SW480 (cell line): ENCODE data around the gene DPEP1.
A peak's percentile ranks its signal among the peaks of the same experiment; 100 is the strongest.
"Not testable (repeated sequence)": the region's sequence is repeated elsewhere in the genome, so short reads cannot be mapped to it uniquely, and the experiment has no call there.

Experiments
- DNase-seq: peaks from one replicate; pipeline ENCODE4 v3.0.0-alpha.2; 2016; ENCODE audit warnings: low spot score

The DPEP1 gene

GRCh38 chr16:89619840-89620239 lies 6.4 kb downstream of the DPEP1 start:
- DNase-seq: no peak

GRCh38 chr16:89620406-89620841 lies 7.0 kb downstream of the DPEP1 start:
- no peak for DNase-seq

GRCh38 chr16:89621136-89621697 lies 7.8 kb downstream of the DPEP1 start:
- no peak for DNase-seq

DNA sequence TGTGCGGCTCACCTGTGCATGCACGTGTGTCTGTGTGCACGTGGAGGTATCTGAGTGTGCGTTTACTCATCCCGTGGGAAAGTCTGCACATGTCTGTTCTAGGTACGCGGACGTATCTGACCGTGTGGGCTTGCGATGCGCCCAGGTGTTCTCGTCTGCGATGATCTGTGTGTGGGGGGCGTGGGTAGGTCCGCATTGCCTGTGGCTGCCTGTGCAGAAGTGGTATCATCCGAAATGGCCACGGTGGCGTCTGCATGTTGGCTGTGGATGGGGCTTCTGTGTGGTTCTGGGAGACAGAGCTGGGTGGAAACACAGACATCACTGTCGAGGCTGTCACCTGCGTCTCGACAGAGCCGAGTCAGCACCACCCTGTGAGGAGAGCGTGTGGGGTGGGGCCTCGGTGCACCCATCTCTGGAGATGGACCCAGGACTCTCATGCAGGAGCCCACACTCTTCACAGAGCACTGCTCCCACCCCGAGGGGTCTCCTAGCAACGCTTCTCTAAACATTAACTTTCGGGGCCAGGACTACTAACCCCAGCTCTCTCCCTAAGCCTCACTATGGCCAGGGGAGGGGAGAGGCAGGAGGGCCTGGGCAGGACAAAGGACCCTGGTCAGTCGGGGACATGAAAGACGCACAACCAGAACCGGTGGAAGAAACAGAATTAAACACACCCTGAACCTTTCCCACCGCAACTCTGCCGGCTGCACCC lies 8.4 kb downstream of the DPEP1 start:
- DNase-seq: no peak

DNA sequence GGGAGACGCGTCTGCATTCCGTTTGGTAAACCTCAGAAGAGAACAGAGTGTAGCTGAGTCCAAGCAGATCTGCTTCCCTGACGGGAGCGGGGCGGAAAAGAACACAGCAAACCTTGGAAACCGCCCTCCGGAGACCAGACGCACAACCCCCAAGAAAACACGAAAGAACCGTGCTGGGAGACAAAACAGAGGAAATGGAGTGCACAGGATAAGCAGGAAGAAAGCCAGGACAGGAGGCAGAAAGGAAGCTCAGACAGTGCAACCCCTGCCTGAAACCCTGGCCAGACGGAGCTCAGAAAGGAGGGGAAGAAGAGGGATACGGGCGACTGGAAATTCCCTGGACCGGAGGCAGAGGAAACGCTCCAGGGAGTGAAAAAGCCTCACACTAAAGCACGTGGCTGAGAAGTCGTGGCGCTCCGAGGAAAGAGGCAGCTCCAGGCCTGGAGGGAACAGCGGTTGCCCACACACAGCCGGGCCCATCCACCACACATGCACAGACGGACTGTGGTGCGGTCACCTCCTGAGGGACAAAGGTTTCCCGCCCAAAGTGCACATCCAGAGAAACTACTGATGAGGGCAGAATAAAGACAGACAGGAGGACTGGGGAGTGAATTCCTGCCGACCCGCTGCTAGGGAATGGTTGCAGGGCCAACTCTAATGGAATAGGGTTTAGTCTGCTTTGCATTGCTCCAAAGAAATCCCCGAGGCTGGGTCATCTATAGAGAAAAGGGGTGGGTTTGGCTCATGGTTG lies 10.2 kb downstream of the DPEP1 start:
- no peak for DNase-seq

GRCh38 chr16:89624777-89625761 lies 11.6 kb downstream of the DPEP1 start:
- peak; percentile 86 for DNase-seq

DNA sequence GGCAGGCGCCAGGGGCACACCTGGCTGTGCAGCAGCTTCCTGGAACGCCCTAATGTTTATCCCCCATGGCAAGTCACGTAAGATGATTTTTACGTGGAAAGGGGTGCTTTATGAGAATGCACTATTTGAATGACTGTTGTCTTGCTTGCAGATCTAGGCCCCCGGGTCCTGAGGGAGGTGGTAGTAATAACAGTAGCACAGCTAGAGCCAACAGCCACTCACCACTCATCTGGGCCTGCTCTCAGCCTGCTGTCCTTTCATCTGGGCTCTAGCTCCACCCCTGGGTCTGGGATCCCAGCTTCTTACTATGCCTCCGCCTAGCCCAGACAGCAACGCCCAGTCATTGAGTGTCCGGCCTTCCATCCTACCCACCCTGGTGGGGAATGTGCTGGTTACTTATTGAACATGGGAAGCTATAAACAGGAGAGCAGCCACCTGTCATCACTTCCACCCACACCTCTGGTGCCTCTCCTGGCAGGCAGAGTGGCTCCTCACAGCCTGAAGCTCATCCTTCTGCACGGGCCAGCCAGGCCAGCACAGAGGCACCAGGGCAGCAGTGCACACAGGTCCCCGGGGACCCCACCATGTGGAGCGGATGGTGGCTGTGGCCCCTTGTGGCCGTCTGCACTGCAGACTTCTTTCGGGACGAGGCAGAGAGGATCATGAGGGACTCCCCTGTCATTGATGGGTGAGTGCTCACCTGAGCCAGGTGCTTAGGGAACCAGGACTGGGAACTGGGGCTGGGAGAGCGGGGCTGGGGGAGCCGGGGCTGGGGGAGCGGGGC lies 16.6 kb downstream of the DPEP1 start:
- no peak for DNase-seq

- no peak for DNase-seq
Observed at GRCh38 chr16:89633064-89633631, 19.7 kb downstream of the DPEP1 start.

DNA sequence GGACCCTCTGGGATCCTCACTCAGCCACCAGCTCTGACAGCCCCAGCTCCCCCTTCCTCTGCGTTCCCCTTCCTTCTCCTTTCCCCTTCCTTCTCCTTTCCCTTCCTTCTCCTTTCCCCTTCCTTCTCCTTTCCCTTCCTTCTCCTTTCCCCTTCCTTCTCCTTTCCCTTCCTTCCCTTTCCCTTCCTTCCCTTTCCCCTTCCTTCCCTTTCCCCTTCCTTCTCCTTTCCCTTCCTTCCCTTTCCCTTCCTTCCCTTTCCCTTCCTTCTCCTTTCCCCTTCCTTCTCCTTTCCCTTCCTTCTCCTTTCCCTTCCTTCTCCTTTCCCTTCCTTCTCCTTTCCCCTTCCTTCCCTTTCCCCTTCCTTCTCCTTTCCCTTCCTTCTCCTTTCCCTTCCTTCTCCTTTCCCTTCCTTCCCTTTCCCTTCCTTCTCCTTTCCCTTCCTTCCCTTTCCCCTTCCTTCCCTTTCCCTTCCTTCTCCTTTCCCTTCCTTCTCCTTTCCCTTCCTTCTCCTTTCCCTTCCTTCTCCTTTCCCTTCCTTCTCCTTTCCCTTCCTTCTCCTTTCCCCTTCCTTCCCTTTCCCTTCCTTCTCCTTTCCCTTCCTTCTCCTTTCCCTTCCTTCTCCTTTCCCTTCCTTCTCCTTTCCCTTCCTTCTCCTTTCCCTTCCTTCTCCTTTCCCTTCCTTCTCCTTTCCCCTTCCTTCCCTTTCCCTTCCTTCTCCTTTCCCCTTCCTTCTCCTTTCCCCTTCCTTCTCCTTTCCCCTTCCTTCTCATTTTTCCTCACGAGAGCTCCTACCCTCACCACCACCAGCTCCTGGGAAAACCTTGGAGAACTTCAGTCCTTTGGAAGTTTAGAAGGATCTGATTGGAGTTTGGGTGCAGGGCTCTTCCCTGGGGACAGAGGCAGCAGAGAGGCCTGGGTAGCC lies 21.3 kb downstream of the DPEP1 start:
- not testable (repeated sequence) for DNase-seq

DNA sequence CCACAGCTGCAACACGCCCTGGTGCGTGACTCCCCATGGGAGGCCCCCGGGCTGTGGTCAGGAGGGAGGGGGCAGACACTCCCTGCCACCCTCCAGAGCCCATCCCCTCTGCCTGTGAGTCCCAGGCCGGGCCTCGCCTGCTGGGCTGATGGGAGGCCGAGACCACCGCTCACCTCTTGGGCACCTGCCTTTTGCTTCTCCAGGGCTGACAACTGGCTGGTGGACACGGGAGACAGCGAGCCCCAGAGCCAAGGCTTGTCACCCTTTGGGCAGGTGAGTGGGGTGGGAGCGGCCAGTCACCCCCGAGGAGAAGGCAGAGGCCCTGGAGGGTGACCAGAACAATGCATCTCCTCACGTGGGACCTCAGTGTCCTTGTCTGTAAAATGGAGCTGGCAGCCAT lies 23.2 kb downstream of the DPEP1 start:
- DNase-seq: no peak

DNA sequence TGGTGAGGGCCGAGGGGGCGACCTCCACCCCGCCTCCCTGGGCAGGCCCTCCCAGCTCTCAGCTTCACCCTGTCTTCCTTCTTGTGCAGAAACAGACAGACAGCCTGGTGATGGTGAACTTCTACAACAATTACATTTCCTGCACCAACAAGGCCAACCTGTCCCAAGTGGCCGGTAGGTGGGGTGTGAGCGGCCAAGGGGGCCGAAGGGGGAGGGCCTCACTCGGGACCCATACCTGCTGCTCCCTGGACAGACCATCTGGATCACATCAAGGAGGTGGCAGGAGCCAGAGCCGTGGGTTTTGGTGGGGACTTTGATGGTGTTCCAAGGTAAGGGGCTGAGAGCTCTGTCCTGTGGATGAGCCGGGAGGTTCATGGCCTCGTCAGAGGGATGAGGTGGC lies 23.9 kb downstream of the DPEP1 start:
- no peak for DNase-seq

DNA sequence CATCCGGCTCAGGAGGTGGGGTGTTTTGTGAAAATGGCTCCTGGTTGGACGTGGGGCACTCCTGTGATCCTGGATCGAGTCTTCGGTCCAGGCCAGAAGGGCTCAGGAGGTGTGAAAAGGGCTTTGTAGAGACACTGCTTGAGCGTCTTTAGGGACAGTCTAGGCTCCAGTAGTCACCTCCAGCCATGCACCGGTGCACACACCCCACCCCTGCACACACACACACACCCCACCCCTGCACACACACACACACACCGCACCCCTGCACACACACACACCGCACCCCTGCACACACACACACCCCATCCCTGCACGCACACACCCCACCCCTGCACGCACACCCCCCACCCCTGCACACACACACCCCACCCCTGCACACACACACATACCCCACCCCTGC lies 25.0 kb downstream of the DPEP1 start:
- no peak for DNase-seq

- no peak for DNase-seq
Observed at GRCh38 chr16:89639385-89639784, 25.9 kb downstream of the DPEP1 start.

GRCh38 chr16:89641458-89642119 lies 28.1 kb downstream of the DPEP1 start:
- no peak for DNase-seq

GRCh38 chr16:89642574-89642973 lies 29.1 kb downstream of the DPEP1 start:
- no peak for DNase-seq

DNA sequence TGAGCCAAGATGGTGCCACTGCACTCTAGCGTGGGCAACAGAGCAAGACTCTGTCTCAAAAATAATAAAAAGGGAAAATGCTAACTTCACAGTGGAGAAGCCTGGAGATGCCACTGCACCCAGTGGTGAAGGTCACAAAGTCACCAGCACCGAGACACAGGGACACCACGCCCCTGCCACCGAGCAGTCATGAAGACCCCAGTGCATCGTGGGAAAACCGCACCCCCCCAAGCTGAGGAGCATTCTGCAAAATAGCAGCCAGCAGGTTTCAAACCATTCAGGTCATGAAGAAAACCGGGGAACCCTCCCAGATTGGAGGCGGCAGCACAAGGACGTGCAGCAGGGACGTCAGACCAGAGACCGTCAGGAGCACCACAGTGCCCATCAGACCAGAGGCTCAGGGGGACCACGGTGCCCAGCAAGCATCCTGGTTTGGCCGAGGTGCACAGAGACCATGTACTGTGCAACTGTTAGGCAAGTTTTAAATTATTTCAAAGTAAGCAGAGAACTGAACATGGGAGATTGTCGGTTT lies 30.4 kb downstream of the DPEP1 start:
- no peak for DNase-seq

- DNase-seq: no peak
Observed at GRCh38 chr16:89645122-89645521, 31.7 kb downstream of the DPEP1 start.

DNA sequence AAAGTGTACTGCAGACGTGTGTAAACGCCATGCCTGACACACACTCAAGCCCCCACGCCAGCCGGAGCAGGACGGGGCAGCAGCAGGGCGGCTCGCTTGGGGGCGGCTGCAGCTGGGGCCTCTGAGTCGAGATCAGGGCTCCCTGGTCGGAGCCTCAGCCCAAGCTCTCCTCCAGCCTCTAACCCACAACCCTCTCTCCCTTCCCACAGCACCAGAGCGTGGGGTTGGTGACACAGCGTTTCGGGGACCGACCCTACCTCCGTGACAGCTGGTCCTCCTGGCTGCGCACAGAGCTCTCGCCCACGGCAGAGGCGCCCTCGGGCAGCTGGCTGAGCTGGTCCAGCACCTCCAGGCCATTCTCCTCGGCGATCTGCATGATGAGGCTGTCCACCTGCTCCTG lies 32.8 kb downstream of the DPEP1 start:
- DNase-seq: no peak

- no peak for DNase-seq
Observed at GRCh38 chr16:89646906-89647305, 33.5 kb downstream of the DPEP1 start.
